Aorta (tissue), 5 donors: ENCODE results near the gene HYI. TPM values are rescaled to one million over a fixed set of nuclear protein-coding genes. Genes with fewer than 3 reads are reported as not detected.
A peak's percentile ranks its signal among the peaks of the same experiment; 100 is the strongest.
"Not testable (repeated sequence)": the region's sequence is repeated elsewhere in the genome, so short reads cannot be mapped to it uniquely, and the experiment has no call there.

Experiments used
- ATAC-seq: fragments of 200-7000 bp; cut with Tn5 transposase; one replicate; pipeline ENCODE4 v1.9.1; 2022; ENCODE audit warnings: moderate library complexity; ENCODE audit not compliant: low FRiP score
- DNase-seq, 2 donors: peaks; one replicate each; pipeline ENCODE4 v3.0.0-alpha.2; 2020
- H3K27ac ChIP-seq, 2 donors: one replicate each; pipeline ENCODE4 v1.5.1; 2013; ENCODE audit warnings: low read length in 2 of 2, mild to moderate bottlenecking in 2 of 2, moderate library complexity in 2 of 2, control low read depth in 1 of 2, inconsistent platforms in 1 of 2, low read depth in 1 of 2
- H3K27me3 ChIP-seq, 2 donors: one replicate each; pipeline ENCODE4 v1.6.1; 2013; ENCODE audit warnings: control low read depth in 1 of 2, low read length in 1 of 2, mild to moderate bottlenecking in 1 of 2, moderate library complexity in 1 of 2; ENCODE audit not compliant: insufficient read depth in 2 of 2, control insufficient read depth in 1 of 2
- H3K36me3 ChIP-seq, 2 donors: one replicate each; pipeline ENCODE4 v1.6.1; 2013; ENCODE audit warnings: control low read depth in 1 of 2, low read length in 1 of 2, mild to moderate bottlenecking in 1 of 2; ENCODE audit not compliant: insufficient read depth in 2 of 2, control insufficient read depth in 1 of 2
- H3K4me1 ChIP-seq, 2 donors: one replicate each; pipeline ENCODE4 v1.6.1; 2013; ENCODE audit warnings: low read length in 2 of 2, control low read depth in 1 of 2, mild to moderate bottlenecking in 1 of 2, moderate library complexity in 1 of 2; ENCODE audit not compliant: insufficient read depth in 2 of 2, control insufficient read depth in 1 of 2
- H3K4me3 ChIP-seq, 2 donors: one replicate each; pipeline ENCODE4 v1.5.1; 2013; ENCODE audit warnings: low read length in 2 of 2, control low read depth in 1 of 2, mild to moderate bottlenecking in 1 of 2
- H3K9me3 ChIP-seq: one replicate; pipeline ENCODE4 v1.6.1; 2013; ENCODE audit warnings: mild to moderate bottlenecking, low read length; ENCODE audit not compliant: control insufficient read depth
- WGBS, 2 donors: extraction: QIAGEN DNeasy Blood & Tissue Kit; methylation state at CpG; one replicate each; pipeline ENCODE4 v1.1.7; 2013; 5-methylcytosine and 5-hydroxymethylcytosine counted together
- intact Hi-C, 2 donors: fragments of 100-400 bp; cut with DNase I; formaldehyde crosslinking; loops; one replicate each; pipeline versions ENCODE4 v1.14.2 to v1.15.0; 2022
- long read RNA-seq, 2 donors: library from polyadenylated mRNA; unstranded; transcript quantifications; one replicate each; pipeline ENCODE4 v2.0.0, GENCODE V29; 2020 to 2021
- polyA plus RNA-seq, 2 donors: library from polyadenylated mRNA; stranded (reverse); fragments of 200-250 nt; gene quantifications; one replicate each; pipeline ENCODE4 v1.2.3, GENCODE V29; 2013
- total RNA-seq, 2 donors: library from RNA; stranded (reverse); fragmentation: NEBNext Ultra II Directional; extraction: Animal tissue kit (Norgen Biotek cat#: 25700); gene quantifications; one replicate each; pipeline ENCODE4 v1.2.1, GENCODE V29; 2021
- donor health status: healthy with polysubstance abuse.
- donor health status: Bipolar disorder and iron deficiency.
- donor health status: DM: no; HTN: no; CAD: no.
- donor health status: DM: no; HTN: no; CAD: no.
- donor health status: DM: yes; HTN: yes; CAD: no.

Gene HYI, protein sequence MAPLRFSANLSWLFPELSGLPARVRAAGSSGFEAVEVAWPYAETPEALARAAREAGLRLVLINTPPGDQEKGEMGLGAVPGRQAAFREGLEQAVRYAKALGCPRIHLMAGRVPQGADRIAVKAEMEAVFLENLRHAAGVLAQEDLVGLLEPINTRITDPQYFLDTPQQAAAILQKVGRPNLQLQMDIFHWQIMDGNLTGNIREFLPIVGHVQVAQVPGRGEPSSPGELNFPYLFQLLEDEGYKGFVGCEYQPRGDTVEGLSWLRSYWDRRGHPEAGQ
- 10 to 100 TPM; 38.0 to 63.3 TPM for total RNA-seq
- 100 to 1,000 TPM in 1 of 2 donors, 10 to 100 TPM in 1; 63.9 to 190 TPM for polyA plus RNA-seq
- long read RNA-seq, donor 1, transcript HYI-204 (8 exons, 1,066 nt) = major isoform, 10 of 36 reads
- long read RNA-seq, donor 1, partial matches to known transcripts = 2 of 36 reads
- long read RNA-seq, donor 1, other reads (novel, unspliced or antisense) = 18 of 36 reads
- long read RNA-seq, donor 2, transcript HYI-204 (8 exons, 1,066 nt) = major isoform, 9 of 29 reads
- long read RNA-seq, donor 2, partial matches to known transcripts = 2 of 29 reads
- long read RNA-seq, donor 2, other reads (novel, unspliced or antisense) = 9 of 29 reads

DNA sequence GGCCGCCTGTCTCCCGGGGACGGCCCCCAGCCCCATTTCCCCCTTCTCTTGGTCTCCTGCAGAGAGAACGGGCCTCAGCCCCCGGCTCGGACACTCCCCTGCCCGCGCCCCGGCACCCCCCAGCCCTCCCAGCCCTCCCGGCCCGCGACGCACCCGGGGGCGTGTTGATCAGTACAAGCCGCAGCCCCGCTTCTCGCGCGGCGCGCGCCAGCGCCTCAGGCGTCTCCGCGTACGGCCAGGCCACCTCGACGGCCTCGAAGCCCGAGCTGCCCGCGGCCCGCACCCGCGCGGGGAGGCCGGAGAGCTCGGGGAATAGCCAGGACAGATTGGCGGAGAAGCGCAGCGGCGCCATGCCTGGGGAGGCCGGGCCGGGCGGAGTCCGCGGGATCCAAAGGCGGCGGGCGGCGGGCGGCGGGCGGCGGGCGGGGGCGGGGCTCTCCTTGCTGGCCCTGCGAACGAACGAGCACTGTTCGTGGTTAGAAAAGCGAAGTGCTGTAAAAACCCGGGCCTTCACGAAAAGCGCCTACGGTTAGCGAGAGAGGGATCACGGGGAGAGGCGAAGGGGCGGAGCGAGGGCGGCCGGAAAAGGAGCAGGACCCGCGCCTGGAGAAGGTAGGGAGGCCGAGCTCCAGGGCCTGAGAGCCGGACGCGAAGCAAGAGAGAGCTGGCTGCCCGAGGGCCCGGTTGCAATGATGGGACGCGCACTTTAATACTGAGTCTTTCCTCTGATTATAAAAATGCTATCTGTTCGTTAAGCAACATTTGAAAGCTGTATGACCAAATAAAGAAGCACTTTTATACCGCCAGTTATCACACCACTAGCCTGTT is at the start of gene HYI:
Gene HYI (minus strand): TSS at position 490 of the 828 bp plus-strand sequence. CDS start 138 bp downstream, at position 352.
- Histone ChIP-seq H3K9me3 (no peaks in the 10 kb centered on the region), H3K36me3 (peaks cover 0 to 4% of the 10 kb centered on the region in 2 donors), H3K4me1 (no peaks in the 10 kb centered on the region), H3K27me3 (no peaks in the 10 kb centered on the region), H3K4me3 (peak within 1 kb of the TSS; percentile 61 to 70), H3K27ac (peak within 1 kb of the TSS; percentile 44 to 69)
- WGBS, 2 donors = 0 to 1% methylated on average over 70 to 87 of the region's 87 CpGs
- DNase-seq (peak; percentile 93), ATAC-seq (peak; percentile 90)
- intact Hi-C loops = no loop called here

DNA sequence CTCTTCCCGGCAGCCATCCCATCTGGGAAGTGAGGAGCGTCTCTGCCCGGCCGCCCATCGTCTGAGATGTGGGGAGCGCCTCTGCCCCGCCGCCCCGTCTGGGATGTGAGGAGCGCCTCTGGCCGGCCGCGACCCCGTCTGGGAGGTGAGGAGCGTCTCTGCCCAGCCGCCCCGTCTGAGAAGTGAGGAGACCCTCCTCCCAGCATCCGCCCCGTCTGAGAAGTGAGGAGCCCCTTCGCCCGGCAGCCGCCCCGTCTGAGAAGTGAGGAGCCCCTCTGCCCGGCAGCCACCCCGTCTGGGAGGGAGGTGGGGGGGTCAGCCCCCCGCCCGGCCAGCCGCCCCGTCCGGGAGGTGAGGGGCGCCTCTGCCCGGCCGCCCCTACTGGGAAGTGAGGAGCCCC is 48.1 kb upstream of the HYI start:
- H3K27me3 ChIP-seq, DNase-seq, H3K4me3 ChIP-seq, H3K36me3 ChIP-seq, H3K9me3 ChIP-seq, ATAC-seq, H3K4me1 ChIP-seq, H3K27ac ChIP-seq, intact Hi-C loops: not testable (repeated sequence)
- 97% methylated on average over 6 to 25 of the region's 33 CpGs for WGBS, 2 donors

DNA sequence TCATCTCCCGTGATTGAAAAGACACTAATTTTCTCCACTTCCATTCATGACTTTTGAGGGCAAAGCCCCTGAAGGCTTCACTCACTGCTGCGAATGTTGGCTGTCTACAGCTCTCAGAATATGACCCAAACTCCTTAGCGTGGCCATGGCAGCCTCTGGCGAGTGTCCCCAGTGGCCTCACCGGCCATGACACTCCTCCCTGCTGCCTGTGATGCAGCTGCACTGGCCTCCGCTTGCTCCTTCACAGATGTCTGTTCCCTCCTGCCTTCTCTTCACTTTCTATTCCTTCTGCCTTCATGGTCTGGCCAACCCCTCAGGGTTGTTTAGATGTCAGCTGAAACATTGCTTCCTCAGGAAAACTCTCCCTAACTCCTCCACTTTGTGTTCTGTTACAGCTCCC is 46.2 kb upstream of the HYI start:
- no peaks in the 10 kb centered on the region for H3K9me3 ChIP-seq
- ATAC-seq (no peak), DNase-seq (no peak)
- H3K27ac ChIP-seq = no peak overlapping the region
- no peaks in the 10 kb centered on the region for H3K36me3 ChIP-seq
- H3K4me1 ChIP-seq = no peaks in the 10 kb centered on the region
- intact Hi-C loops = no loop called here
- no peaks in the 10 kb centered on the region for H3K27me3 ChIP-seq
- 74% methylated on average over 6 of the region's 6 CpGs for WGBS, 2 donors
- no peak overlapping the region for H3K4me3 ChIP-seq

DNA sequence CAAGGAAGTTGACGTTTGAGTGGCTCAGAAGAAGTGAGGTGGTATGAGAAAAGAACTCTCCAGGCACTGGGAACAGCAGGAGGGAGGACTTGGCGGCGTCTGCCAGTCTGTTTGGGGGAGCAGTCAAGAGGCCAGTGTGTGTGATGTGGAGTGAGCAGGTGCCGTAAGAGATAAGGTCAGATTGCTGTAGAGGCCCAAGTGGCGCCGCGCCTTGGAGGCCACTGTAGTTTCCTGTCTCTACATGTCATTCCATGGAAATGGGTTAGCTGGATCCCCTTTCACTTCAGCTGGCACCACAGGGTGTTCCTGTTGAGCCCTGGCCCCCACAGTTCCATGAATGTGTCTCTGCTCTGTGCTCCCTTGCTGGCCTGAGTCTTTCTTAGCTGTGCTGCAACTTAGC is 41.5 kb upstream of the HYI start:
- intact Hi-C loops = no loop called here
- peaks cover 5% of the 10 kb centered on the region for H3K9me3 ChIP-seq
- WGBS, 2 donors = 91% methylated on average over 7 of the region's 7 CpGs

DNA sequence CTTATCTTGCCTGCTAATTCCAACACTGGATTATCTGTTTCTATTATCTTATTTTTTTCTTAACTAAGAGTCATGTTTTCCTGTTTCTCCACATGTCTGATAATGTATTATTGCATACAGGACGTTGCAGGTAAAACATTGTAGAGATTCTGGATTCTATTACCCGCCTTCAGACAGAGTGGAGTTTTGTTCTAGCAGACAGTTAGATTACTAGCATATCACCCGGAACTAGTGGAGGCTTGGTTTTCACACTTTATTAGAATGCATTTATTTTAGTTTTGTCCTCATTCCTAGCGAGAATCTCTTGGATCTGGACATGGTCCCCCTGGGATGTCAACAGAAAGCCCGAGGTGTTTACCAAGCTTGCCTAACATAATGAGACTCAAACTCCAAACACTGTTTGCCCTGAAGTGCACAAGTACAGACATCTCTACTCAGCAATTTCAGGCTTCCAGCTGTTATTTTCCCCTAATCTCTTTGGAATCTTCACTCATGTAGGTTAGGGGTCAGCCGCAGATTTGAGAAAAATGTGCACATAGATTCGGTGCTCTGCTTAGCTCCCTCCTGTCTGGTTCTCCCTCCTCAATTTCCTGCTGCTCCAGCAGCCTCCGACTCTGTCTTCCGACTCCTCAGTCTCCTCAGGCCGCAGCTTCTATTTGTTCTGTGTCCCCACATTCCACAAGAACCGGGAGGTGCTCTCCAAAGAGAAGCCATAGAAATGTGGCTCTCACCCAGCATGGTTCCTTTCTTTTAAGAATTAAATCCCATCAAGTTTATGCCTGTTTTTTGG is 40.1 kb upstream of the HYI start:
- intact Hi-C loops = no loop called here

More for the DNA sequence above, 41.5 kb upstream of the HYI start:
- H3K4me3 ChIP-seq = no peak overlapping the region
- H3K36me3 ChIP-seq = no peaks in the 10 kb centered on the region
- ATAC-seq (no peak), DNase-seq (no peak)
- H3K4me1 ChIP-seq = no peaks in the 10 kb centered on the region
- no peak overlapping the region for H3K27ac ChIP-seq
- H3K27me3 ChIP-seq = no peaks in the 10 kb centered on the region

DNA sequence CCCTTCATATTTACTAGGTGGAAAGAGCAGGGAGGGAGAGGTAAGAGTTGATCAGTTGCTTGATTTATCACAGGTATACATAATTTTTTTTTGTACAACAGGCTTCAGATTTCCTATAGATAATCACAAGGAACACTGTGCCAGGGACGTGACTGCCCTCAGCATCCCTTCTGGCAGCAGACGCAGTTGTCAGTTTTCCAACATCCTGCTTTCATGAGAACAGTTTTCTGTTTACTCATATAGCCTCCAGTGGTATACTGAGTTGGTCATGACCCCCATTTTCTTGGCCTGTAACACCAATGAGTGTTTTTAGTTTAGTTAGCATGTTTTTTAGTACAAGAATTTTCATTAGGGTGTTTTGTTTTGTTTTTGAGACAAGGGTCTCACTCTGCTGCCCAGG is 39.1 kb upstream of the HYI start:
- no peak for DNase-seq
- ATAC-seq = no peak

More for the DNA sequence above, 40.1 kb upstream of the HYI start:
- no peaks in the 10 kb centered on the region for H3K4me1 ChIP-seq
- H3K9me3 ChIP-seq = peaks cover 7% of the 10 kb centered on the region
- ATAC-seq (no peak), DNase-seq (no peak)
- H3K27me3 ChIP-seq = no peaks in the 10 kb centered on the region
- no peak overlapping the region for H3K27ac ChIP-seq
- no peak overlapping the region for H3K4me3 ChIP-seq
- WGBS, 2 donors = 49 to 53% methylated on average over 11 of the region's 11 CpGs
- H3K36me3 ChIP-seq = no peaks in the 10 kb centered on the region

DNA sequence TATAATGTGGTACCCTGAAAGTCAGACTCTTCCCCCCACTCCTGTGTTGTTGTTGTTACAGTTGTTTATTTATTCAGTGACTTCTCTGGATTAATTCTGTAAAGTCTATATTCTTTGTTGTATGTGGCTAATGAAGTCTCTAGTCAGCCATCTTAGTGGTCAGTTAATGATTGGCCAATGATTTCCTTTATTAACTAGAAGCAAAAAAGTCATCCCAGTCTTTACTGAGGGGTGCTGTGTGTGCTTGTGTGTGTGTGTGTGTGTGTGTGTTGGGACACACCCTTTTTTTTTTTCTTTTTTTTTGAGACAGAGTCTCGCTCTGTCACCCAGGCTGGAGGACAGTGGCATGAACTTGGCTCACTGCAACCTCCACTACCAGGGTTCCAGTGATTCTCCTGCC is 37.3 kb upstream of the HYI start:
- peaks cover 7% of the 10 kb centered on the region for H3K9me3 ChIP-seq
- intact Hi-C loops = no loop called here
- H3K4me3 ChIP-seq = no peak overlapping the region
- DNase-seq (no peak), ATAC-seq (no peak)
- H3K4me1 ChIP-seq = no peaks in the 10 kb centered on the region
- no peaks in the 10 kb centered on the region for H3K36me3 ChIP-seq
- no peak overlapping the region for H3K27ac ChIP-seq
- no peaks in the 10 kb centered on the region for H3K27me3 ChIP-seq
- WGBS, 2 donors = 93 to 100% methylated on average over 1 of the region's 1 CpG

More for the DNA sequence above, 39.1 kb upstream of the HYI start:
- H3K4me3 ChIP-seq = no peak overlapping the region
- intact Hi-C loops = no loop called here
- peaks cover 7% of the 10 kb centered on the region for H3K9me3 ChIP-seq
- H3K4me1 ChIP-seq = no peaks in the 10 kb centered on the region
- no peak overlapping the region for H3K27ac ChIP-seq
- no peaks in the 10 kb centered on the region for H3K36me3 ChIP-seq
- H3K27me3 ChIP-seq = no peaks in the 10 kb centered on the region
- WGBS, 2 donors = 66 to 73% methylated on average over 2 of the region's 2 CpGs

DNA sequence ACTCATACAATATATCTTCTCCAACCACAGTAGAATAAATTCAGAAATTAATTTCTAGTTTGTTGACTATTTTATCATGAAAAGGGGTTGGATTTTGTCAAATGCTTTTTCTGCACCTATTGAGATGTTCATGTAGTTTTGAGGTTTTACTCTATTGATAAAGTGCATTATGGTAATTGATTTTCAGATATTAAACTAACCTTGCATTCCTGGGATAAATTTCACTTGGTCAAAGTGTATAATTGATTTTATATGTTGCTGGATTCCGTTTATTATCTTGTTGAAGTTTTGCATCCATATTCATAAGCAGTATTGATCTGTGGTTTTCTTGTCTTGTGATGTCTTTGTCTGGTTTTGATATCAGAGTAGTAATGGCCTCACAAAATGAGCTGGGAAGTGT is 34.4 kb upstream of the HYI start:
- Histone ChIP-seq H3K4me1 (no peaks in the 10 kb centered on the region), H3K9me3 (peaks cover 7% of the 10 kb centered on the region), H3K36me3 (no peaks in the 10 kb centered on the region), H3K27me3 (no peaks in the 10 kb centered on the region), H3K4me3 (no peak overlapping the region), H3K27ac (no peak overlapping the region)
- DNase-seq (no peak), ATAC-seq (no peak)
- intact Hi-C loops = no loop called here
- WGBS, 2 donors = 61 to 84% methylated on average over 1 of the region's 1 CpG
